ENCODE measurements around the gene KLHL9.

Gene KLHL9

DNA sequence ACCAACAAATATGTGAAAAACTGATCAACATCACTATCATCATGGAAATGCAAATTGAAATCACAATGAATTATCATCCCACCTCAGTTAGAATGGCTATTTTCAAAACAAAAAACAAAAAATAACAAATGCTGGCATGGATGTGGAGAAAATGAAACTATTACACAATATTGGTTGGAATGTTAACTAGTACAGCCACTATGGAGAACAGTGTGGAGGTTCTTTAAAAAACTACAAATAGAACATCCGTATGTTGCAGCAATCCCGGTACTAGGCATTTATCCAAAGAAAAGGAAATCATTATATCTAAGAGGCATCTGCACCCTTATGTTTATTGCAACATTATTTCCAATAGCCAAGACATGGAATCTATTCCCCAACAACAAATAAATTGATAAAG lies 21.1 kb downstream of the KLHL9 start:
- CTCF ChIA-PET, result interaction anchor here (0.7 to 1.9 kb wide), 5 partner anchors 12 to 677 kb away, joined by 3 to 9 read pairs (median 6); no protein-coding TSS in a partner anchor

DNA sequence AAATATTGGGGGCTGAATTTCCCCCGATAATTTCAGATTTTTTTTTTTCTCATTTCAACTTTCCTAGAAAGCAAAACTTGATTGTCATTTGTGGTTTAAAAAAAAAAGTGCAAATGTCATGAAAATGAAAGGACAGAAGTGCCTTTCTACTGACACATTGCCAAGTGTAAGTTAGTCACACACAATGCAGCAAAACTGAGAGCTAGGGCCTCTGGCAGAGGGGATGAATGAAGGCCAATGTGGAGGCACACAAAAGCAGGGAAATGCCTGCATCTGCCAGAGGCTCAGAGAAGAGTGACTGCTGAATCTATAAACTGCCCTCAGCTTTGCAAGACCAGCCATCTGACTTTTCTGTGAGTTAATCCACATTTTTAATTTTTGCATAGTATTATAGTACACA lies 23.3 kb downstream of the KLHL9 start:
- no peak overlapping the region for H3K27ac ChIP-seq (ENCODE audit: extremely low read depth, low read depth, low read length)
- H3K9me3 ChIP-seq (ENCODE audit: control insufficient read depth, insufficient read depth, low read depth, low read length), result no peaks in the 10 kb centered on the region
- no peak for TF ChIP-seq ZNF19 (tag by site-specific recombination; IDR thresholded peaks at IDR 0.05; ENCODE audit: low read depth)
- no peak for TF ChIP-seq ZNF768 (tag by site-specific recombination; IDR thresholded peaks at IDR 0.05)
- TF ChIP-seq ZSCAN5A (tag by site-specific recombination; IDR thresholded peaks at IDR 0.05), result no peak
- TF ChIP-seq ZFP41 (tag by site-specific recombination; IDR thresholded peaks at IDR 0.05; ENCODE audit: borderline replicate concordance), result no peak
- TF ChIP-seq BCL6B (tag by site-specific recombination; IDR thresholded peaks at IDR 0.05), result no peak
- TF ChIP-seq ZNF16 (tag by site-specific recombination; IDR thresholded peaks at IDR 0.05; ENCODE audit: low read depth), result no peak
- TF ChIP-seq TRIM28 (IDR thresholded peaks at IDR 0.05; ENCODE audit: borderline replicate concordance, low read length), result no peak
- TF ChIP-seq ZNF354C (tag by site-specific recombination; IDR thresholded peaks at IDR 0.05; ENCODE audit: borderline replicate concordance, low read depth), result no peak
- TF ChIP-seq ZFHX2 (tag by site-specific recombination; conservative IDR thresholded peaks at IDR 0.05), result no peak
- no peak for TF ChIP-seq ZNF623 (tag by site-specific recombination; IDR thresholded peaks at IDR 0.05)
- TF ChIP-seq ZNF132 (tag by site-specific recombination; IDR thresholded peaks at IDR 0.05; ENCODE audit: borderline replicate concordance), result no peak
- no peak for TF ChIP-seq ATF2 (tag by site-specific recombination; IDR thresholded peaks at IDR 0.05; ENCODE audit: low read depth)
- TF ChIP-seq ZNF112 (tag by site-specific recombination; IDR thresholded peaks at IDR 0.05), result no peak
- ChIA-PET CTCF (interaction anchor here (0.6 to 2.0 kb wide), 5 partner anchors 14 to 1818 kb away, joined by 3 to 7 read pairs (median 3); no protein-coding TSS in a partner anchor), POLR2A (no interaction called here)
- no peaks in the 10 kb centered on the region for H3K36me3 ChIP-seq (ENCODE audit: control insufficient read depth in 2 of 2, insufficient read depth in 1 of 2, low read length in 2 of 2)
- no peak overlapping the region for H3K4me3 ChIP-seq (ENCODE audit: low read depth, low read length)
- no peaks in the 10 kb centered on the region; the same call in 1 of the 2 replicates for H3K4me1 ChIP-seq (ENCODE audit: control insufficient read depth, insufficient read depth, low read length)

More for the DNA sequence above, 21.1 kb downstream of the KLHL9 start:
- Histone ChIP-seq H3K4me3 (ENCODE audit: low read depth, low read length) (no peak overlapping the region), H3K27ac (ENCODE audit: extremely low read depth, low read depth, low read length) (no peak overlapping the region), H3K9me3 (ENCODE audit: control insufficient read depth, insufficient read depth, low read depth, low read length) (no peaks in the 10 kb centered on the region), H3K36me3 (ENCODE audit: control insufficient read depth in 2 of 2, insufficient read depth in 1 of 2, low read length in 2 of 2) (no peaks in the 10 kb centered on the region), H3K4me1 (ENCODE audit: control insufficient read depth, insufficient read depth, low read length) (no peaks in the 10 kb centered on the region; the same call in 1 of the 2 replicates)
- TF ChIP-seq, protein P1, sequence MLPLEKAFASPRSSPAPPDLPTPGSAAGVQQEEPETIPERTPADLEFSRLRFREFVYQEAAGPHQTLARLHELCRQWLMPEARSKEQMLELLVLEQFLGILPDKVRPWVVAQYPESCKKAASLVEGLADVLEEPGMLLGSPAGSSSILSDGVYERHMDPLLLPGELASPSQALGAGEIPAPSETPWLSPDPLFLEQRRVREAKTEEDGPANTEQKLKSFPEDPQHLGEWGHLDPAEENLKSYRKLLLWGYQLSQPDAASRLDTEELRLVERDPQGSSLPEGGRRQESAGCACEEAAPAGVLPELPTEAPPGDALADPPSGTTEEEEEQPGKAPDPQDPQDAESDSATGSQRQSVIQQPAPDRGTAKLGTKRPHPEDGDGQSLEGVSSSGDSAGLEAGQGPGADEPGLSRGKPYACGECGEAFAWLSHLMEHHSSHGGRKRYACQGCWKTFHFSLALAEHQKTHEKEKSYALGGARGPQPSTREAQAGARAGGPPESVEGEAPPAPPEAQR (tag by site-specific recombination; IDR thresholded peaks at IDR 0.05), result no peak
- TF ChIP-seq ZNF596 (tag by site-specific recombination; IDR thresholded peaks at IDR 0.05) (no peak), ZNF664 (tag by site-specific recombination; IDR thresholded peaks at IDR 0.05) (no peak), ZNF558 (tag by site-specific recombination; IDR thresholded peaks at IDR 0.05) (no peak), INSM2 (tag by site-specific recombination; IDR thresholded peaks at IDR 0.05) (no peak), ZNF830 (tag by site-specific recombination; IDR thresholded peaks at IDR 0.05; ENCODE audit: low read depth) (no peak), ZNF354C (tag by site-specific recombination; IDR thresholded peaks at IDR 0.05; ENCODE audit: borderline replicate concordance, low read depth) (no peak)
- TF ChIP-seq, protein P2, sequence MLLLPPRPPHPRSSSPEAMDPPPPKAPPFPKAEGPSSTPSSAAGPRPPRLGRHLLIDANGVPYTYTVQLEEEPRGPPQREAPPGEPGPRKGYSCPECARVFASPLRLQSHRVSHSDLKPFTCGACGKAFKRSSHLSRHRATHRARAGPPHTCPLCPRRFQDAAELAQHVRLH (tag by site-specific recombination; IDR thresholded peaks at IDR 0.05), result no peak
- POLR2A ChIA-PET, result no interaction called here

All from HEK293 (cell line).